NCI-H774 (cell line): Measurements from ENCODE around the gene RND3.

Experiments
- DNase-seq: peaks from one replicate; lab custom pipeline; 2025; lab: John Stamatoyannopoulos, UW

RND3 gene

GRCh38 chr2:150487537-150488429 lies at the start of gene RND3:
TSS of gene RND3 (minus strand) at chr2:150487667. CDS start at chr2:150487417, 250 bp downstream.
- peak; percentile 96 for DNase-seq

DNA sequence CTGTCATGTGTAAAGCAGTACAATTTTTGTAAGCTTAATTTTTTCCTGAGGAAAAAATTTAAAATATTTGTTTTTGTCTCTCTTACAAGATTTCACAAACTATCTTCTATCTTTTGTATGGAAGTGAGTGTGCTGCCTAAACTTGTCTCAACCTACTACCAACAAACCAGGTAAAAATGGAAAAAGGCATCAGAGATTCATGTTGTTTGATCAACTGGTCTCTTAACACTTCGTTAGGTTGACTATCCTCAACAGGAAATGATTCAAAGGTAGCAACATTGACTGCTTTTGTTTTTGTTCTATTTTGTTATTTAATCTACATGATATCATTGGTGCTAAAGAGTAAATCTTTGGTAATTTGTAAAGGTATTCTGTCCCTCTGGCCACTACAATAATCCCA lies 47.7 kb upstream of the RND3 start:
- DNase-seq = no peak

DNA sequence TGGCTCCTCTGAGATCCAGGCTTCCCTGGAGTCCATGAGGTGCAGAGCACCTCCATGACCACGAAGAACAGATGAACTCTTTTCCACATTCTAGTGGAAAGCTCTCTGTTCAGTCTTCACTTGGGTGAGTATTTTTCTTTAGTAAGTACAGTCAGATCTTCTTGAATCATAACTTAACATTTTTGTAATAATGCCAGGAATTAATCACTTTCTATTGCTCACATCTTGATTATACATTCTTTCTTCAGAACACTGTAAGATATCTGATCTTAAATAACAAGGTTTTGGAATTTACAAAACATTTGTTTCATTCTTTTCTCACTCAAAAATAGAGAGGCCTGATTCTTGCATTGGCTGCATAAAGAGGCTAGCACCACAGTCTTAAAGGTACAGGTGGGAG lies 45.4 kb upstream of the RND3 start:
- DNase-seq = no peak

DNA sequence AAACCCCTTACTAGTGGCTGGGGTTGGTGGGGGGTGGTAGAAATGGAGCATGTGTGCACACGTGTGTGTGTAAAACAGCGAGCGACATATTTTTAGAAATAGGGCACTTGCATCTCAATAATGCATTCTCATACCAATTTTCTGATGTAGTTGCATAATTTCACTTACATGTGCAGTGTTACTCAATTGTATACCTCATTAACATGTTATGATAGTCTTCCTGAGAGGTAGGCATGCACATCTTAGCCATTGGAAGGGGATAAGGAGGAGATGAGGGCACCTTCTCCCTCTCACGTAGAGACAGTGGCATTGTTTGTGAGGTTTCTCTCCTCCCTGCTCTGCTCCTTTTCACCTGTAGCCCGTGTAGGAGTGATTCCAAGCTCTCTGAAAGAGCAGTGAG lies 44.6 kb upstream of the RND3 start:
- no peak for DNase-seq

GRCh38 chr2:150531591-150531990 lies 44.1 kb upstream of the RND3 start:
- DNase-seq = no peak

DNA sequence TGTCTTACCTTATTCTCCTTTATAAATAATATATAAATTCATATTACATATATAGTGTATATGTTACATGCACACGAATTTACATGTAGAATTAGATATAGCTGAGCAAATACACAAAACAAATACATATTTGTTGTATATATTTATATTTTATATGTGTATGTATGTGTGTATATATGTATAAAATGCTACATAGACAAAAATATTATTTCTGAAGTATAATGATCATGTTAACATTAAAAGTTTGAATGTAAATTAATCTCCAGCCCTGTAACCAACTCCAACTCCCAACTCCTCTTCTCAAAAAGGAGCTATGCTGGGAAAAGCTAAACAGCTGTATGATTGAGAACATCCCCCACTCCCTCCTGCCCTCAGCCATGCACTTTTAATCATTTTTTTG lies 42.7 kb upstream of the RND3 start:
- no peak for DNase-seq

- no peak for DNase-seq
These were observed 41.7 kb upstream of the RND3 start for GRCh38 chr2:150528861-150529801.

GRCh38 chr2:150526827-150527226 lies 39.4 kb upstream of the RND3 start:
- no peak for DNase-seq

GRCh38 chr2:150526006-150526405 lies 38.5 kb upstream of the RND3 start:
- no peak for DNase-seq

DNA sequence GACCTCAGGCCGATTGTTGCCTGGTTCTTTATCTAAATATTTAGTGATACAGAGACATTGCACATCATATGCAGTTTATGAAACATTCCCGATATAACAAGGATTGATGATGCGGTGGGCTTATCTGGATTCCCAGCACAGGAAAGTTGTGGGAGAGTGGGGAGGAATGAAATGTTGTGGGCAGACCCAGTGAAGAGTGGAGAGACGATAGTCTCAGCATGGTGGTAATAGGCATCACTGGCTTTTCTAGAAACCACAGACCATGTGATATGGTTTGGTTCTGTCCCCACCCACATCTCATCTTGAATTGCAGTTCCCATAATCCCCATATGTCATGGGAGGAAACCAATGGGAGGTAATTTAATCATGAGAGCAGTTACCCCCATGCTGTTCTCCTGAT lies 34.8 kb upstream of the RND3 start:
- no peak for DNase-seq

DNA sequence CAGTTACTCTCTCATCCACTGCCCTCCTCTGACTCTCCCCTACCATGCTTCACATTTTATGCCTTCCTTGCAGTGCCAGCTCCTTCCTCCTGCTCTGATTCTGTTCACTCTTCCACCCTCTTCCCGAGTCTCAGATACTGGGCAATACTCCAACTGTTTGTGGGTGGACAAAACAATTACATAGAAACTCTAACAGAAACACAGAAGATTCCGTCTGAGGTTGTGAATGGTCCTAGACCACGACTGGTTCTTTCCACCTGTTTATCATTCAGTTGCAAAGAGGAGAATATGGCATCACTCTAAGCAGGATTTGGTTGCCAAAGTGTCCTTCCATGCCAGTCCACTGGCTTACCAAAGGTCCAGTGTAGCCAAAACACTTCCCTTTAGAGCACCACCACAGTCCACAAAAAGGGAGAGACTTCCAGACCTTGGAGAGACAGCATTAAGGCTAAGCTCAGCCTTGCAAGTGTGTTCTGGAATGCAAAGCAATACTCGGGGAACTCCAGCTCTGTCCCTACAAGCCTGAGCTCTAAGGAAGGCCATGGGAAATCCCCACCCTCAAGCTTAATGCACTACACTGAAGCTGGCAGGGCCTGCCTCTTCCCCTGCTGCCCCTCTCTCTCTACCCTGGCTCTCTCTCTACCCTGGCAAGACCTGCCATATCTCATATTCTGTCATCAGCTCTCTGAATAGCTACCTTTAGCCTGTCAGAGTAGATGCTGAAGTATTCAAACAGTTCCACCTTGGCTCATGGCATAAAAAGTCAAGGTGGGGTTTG lies 33.6 kb upstream of the RND3 start:
- DNase-seq = no peak

DNA sequence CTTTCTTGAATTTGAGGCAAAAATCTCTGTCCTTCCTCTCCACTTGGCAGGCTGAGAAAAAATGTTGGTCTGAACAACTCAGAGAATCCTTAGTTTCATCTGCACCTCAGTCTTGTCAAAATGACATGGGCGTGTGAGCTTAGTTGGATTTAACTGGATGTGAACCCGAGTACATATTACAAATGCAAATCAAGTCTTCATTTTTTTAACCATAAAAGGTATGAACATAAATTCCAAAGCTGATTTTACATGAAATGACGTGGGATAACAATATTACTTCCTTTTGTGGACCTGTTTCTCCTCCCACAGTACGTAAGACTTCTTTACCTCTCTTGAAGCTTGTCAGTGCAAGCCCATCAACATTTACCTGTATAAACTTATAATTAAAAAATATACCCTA lies 32.6 kb upstream of the RND3 start:
- no peak for DNase-seq

- no peak for DNase-seq
These were observed 30.6 kb upstream of the RND3 start for GRCh38 chr2:150517951-150518680.

DNA sequence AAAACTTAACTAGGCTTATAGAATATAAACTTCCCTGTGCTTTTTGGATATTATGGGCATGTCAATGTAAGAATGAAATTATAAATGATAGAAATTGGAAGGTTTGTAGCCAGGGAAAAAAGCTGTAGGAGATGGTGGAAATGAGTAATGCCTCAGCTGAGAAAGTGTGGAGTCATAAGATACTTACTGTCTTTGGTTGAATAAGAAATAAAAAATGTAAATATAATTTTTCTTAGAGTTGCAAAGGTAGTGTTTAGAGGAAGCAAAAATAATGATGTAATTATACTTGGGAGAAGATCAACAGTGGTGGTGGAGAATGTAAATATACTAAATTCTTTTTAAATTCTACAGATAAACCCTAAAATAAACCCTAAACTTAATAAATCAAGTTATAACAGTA lies 26.2 kb upstream of the RND3 start:
- no peak for DNase-seq

GRCh38 chr2:150508497-150509137 lies 21.1 kb upstream of the RND3 start:
- no peak for DNase-seq

GRCh38 chr2:150507071-150507470 lies 19.6 kb upstream of the RND3 start:
- DNase-seq = no peak

DNA sequence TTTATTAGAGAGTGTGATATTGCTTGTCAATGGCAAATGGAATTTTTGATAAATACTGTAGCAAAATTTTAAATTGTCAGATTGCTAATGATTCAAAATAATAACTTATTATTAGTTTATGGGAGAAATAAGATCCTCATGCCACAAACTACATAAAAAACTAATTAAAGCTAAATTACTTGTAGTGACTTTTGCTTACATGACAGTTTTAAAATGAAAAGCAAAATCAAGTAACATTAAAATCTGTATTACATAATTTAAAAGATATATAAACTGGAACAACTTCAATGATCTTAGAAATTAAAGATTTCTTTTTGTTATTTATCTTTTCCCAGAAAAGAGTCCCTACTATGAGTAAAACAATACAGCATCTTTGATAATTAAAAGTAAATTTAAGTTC lies 17.7 kb upstream of the RND3 start:
- no peak for DNase-seq

DNA sequence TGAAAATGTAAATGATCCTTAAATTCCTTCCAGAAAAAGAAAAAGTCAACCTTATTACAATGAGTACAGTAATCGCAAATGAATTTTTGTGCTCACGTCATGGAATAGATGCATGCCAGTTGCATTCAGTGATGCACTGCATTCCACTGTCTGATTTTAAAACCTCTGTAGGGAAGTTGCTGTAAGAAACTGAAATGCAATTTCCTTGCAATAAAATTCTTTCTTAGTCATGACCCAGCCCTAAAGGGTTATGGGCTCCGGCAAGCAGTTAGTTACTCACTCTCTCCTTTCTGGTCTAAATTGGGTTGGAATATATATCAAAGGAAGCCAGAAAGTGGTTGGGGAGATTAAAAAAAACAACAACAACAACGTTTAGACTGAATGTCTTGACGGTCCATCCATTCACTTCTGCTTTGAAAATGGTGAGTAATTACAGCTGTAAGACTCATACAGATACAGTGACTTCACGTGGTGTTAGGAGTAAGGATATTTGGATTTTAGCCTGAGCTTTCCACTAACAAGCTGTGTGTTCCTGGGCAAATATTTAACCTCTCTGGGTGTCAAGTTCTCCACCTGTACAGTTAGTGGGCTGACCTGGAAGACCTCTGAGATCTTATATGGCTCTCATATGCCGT lies 8.6 kb upstream of the RND3 start:
- no peak for DNase-seq

DNA sequence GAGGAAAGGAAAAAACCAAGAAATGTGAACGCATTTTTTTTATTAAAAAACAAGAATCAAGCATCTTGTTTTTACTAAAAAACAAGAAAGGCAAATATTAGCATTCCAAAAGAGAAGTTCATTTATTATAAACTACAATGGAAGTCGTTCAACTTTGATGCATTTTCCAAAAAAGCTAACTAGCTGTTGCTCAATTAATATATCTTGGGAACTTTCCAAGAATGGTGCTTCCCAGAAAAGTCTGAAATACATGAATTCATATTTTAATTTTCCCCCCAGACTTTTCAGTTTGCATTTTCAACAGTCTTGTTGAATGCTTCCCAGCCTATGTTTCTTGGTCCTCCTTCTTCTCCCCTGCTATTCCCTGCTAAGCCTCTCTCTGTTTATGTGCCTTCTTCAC lies 7.5 kb upstream of the RND3 start:
- DNase-seq = no peak

- no peak for DNase-seq
These were observed 6.9 kb upstream of the RND3 start for GRCh38 chr2:150494234-150494945.
